GM19099 (cell line): ENCODE measurements around the gene PRDX2.

Source experiments
- POLR2A ChIP-seq: IDR thresholded peaks from 3 replicates; pipeline ENCODE4 v1.6.1; 2011; ENCODE audit warnings: low read depth; ENCODE audit not compliant: insufficient read length; ENCODE audit errors: extremely low read depth

The PRDX2 gene

GRCh38 chr19:12754465-12755196 lies 47.0 kb downstream of the PRDX2 start:
- no peak for TF ChIP-seq POLR2A

GRCh38 chr19:12752056-12752781 lies 49.4 kb downstream of the PRDX2 start:
- TF ChIP-seq POLR2A, result no peak

- TF ChIP-seq POLR2A, result no peak
Measured at GRCh38 chr19:12751635-12752034, 50.0 kb downstream of the PRDX2 start, which contains the start of gene BEST2. BEST2 (plus strand) TSS chr19:12751791; CDS start chr19:12752593, 802 bp downstream.

DNA sequence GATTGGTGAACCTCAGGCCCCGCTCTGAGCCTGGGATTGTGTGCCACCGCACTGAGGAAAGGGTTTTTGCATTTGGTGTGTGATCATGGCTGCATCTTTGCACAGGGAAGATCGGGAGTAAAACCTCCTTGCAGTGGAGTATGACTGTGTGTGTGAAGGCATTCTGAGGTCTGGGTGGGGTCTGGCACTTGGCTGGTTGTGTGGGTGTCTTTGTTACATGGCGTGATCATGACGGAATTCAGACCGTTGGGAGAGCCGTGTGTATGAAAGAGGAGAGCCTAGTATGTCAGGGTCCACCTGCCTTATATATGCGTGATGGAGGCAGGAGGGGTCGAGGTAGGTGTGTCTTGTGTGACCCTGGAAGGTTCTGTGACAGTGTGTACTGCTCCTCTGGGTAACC lies 50.7 kb downstream of the PRDX2 start:
- no peak for TF ChIP-seq POLR2A

DNA sequence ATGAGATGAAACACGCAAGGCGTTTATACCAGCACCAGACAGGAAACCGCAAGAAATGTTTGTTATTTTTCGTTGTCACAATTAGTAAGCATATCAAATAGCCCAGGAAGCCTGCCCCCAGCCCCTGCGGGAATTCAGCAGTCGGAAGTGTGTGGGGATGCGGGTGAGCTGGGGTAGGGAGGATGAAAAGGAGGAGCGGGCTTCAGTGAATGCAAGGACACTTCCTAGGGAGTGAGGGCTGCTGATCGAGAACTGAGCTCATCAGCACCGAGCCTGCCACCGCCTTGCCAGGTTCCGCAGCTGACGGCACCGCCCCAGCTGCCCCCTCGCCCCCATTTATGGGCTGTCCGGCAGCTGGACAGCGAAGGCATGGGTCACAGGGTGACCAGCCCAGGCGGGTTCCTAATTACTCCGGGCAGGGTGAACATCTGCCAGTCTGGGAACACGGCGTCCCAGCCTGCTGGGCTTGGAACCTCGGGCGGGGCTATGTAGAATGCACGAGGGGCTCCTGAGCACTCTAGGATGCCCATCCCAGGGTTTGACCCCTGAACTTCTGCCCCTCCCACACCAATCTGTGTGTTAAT lies 51.6 kb downstream of the PRDX2 start:
- no peak for TF ChIP-seq POLR2A

DNA sequence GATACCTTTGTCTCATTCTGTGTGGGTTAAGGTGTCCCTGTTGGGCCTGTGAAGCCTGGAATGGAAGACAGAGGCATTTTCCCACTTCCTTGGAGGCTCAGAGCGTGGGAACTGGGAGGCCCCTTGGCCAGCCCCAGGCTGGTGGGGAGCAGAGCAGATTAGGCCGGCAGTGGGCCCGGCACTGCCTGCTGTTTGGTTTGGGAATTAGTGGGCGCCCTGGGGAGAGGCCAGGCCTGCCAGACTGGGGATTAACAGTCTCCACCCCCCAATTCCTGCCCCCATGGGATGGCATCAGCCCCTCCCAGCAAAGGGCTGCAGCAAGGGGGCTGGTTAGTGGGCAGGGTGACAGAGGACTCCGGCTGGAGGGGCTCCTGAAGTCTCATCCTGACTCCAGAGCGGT lies 53.1 kb downstream of the PRDX2 start:
- TF ChIP-seq POLR2A, result no peak
